ENCODE measurements around the gene EYS.
"Not testable (repeated sequence)": the region's sequence is repeated elsewhere in the genome, so short reads cannot be mapped to it uniquely, and the experiment has no call there.

Gene EYS

DNA sequence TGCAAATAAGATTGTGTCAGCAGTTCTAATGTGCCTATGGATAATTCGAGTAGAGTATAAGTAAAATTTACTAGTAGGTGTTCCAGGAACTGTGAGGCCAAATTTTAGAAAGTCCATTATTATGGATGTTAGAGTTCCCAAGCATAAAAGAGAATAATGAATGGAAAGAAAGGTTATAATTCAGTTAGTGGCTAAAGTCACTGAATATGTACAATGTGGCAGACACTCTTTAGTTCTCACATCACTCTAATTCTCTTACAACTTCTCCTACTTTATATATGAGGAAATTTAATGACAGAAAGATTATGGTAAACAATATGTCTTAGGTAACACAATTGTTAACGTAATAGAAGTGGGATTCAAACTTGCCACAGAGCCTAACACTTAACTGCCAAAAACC is 75.3 kb downstream of the EYS start:
- no peak for DNase-seq

DNA sequence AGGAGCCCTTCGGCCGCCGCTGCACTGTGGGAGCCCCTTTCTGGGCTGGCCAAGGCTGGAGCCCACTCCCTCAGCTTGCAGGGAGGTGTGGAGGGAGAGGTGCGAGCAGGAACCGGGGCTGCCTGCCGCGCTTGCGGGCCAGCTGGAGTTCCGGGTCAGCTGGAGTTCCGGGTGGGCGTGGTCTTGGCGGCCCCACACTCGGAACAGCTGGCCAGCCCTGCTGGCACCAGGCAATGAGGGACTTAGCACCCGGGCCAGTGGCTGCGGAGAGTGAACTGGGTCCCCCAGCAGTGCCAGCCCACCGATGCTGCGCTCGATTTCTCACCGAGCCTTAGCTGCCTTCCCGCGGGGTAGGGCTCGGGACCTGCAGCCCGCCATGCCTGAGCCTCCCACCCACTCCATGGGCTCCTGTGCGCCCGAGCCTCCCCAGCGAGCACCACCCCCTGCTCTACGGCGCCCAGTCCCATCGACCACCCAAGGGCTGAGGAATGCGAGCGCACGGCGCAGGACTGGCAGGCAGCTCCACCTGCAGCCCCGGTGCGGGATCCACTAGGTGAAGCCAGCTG is 79.5 kb downstream of the EYS start:
- DNase-seq, result not testable (repeated sequence)

DNA sequence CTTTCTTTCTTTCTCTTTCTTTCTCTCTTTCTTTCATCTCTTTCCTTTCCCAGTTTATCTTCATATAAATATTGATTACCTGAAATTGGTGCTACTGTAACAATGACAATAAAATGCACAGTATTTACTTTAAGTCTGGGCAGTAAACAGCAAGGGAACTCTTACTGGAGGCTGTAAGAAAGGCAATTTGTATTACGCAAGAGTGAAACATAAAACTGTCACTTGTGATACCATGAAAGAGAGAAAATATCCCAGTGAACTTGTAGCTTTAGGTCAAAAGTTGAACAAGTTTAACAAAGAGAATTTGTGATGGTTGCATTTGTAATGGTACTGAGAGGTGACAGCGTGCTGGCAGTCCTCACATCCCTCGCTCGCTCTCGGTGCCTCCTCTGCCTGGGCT is 80.0 kb downstream of the EYS start:
- no peak for DNase-seq

DNA sequence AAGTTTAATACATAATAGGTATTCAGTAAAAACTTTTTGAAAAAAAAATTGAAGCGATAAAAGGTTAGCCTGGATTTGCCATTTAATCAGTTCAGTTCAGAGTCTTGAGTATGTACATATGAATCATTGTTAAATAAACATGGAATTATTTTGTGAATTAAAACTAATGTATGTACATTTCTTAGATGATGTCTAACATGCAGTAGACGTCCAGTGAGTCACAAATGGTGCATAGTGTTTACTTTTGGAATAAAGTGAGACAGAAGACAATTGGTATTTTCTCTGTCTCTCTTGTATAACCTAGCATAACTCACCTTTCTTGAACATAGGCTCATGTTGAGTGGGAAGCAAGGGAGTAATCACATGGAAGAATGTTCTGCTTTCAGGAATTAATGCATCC is 83.5 kb downstream of the EYS start:
- DNase-seq, result no peak

DNA sequence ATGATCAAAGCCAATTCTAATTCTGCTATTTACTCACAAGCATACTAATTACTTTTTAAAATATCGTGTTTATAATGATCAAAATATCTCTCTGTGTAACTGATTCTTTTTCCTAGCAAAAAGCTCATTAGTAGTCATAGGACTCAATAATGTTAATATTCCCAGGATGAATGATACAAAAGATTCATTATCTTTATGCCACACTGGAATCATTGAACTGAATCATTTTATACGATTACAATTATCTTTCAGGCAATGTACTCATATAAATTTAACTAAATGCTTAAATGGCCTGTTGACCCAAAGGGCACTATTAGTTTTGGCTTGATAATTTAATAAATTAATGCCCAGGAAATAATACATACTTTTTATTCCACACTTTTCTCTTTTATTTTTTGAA is 96.3 kb downstream of the EYS start:
- DNase-seq, result no peak

DNA sequence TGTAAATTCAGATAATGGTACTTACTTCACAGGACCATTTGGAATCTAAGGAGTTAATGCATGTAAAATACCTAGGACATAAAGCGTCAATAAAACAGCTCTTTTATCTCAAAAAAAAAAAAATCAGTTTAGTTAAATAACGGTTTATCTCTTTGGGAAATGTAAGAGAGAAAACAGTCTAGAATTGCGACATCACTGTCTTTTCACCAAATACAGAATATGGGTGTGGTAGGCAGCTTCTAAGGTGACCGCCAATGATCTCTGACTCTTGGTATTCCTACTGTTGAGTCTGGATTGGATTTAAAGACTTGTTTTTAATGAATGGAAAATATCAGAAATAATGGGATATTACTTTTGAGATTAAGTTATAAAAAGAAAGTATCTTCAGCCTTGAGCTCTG is 111.5 kb downstream of the EYS start:
- no peak for DNase-seq

DNA sequence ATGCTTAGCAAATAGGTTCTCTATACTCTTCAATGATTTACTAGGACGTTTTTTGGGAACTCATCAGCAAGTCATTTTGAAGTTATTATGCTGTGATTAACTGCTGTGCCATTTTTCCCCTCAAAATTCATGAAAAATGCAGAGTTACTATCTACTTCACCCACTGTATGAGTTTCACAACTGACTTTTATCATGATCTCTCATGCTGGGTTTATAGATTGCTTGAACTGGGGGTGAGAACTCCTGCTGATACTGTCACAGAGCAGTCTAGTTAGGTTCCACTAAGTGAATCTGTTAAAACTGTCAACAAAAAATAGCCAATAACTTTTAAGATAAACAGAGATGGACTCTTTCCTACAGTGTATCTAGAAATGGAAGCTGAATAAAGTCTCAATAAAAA is 136.7 kb downstream of the EYS start:
- DNase-seq, result no peak

DNA sequence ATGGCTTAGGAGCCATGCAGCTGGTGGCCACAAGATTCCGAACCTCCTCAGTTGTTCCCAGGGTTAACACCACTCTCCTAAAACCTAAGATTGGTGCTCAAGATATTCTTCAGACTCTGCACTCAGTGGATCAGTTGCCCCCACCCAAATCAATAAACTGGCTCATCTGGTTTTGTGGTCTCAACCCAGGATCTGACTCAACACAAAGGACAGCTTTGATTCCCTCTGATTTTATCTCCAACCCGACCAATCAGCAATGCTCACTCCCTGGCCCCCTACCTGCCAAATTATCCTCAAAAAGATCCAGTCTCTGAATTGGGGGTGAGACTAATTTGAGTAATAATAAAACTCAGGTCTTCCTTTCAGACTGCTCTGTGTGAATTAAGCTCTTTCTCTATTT is 137.5 kb downstream of the EYS start:
- DNase-seq, result no peak

DNA sequence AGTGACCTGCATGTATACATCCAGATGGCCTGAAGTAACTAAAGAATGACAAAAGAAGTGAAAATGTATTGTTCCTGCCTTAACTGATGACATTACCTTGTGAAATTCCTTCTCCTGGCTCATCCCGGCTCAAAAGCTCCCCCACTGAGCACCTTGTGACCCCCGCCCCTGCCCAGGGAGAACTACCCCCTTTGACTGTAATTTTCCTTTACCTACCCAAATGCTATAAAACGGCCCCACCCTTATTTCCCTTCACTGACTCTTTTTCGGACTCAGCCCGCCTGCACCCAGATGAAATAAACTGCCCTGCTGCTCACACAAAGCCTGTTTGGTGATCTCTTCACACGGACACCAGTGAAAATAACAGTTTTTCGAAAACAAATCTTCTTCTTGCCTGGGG is 138.0 kb downstream of the EYS start:
- DNase-seq, result not testable (repeated sequence)

DNA sequence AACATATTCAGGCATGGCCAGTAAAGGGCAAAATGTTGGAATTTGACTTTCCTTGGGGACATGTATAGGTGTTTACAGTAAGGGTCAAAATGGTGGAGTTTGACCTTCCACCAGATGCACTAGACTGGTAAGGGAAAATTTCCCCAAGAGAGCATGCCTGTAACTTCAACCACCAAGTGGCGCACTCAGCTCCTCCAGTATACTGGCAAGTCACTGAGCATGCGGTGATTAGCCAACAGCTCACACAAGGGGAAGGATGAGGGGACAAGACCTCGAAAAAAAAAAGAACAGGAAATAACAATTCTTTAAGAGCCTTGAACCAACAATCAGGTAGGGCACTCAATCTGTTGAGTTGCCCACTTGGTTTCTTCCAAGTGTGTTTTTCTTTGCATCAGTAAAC is 140.9 kb downstream of the EYS start:
- no peak for DNase-seq

DNA sequence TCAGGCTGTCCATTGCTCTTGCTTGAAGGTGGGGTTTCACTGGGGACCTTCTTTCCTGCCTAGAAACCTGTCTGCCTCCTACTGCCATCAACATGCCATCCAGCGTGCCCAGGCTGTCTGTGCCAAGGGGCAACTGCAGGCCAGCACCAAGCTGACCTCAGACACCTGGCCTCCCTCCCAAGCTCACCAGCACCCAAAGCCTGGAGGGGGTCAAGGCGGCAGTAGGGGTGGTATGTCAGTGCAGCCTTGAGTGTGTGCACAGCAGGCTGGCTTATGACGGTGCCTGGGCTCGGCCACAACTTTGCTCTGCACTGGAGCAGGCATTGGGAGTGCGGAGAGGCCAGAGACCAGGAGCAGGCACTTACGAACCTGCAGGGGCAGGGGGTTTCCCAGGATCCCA is 149.0 kb downstream of the EYS start:
- no peak for DNase-seq

DNA sequence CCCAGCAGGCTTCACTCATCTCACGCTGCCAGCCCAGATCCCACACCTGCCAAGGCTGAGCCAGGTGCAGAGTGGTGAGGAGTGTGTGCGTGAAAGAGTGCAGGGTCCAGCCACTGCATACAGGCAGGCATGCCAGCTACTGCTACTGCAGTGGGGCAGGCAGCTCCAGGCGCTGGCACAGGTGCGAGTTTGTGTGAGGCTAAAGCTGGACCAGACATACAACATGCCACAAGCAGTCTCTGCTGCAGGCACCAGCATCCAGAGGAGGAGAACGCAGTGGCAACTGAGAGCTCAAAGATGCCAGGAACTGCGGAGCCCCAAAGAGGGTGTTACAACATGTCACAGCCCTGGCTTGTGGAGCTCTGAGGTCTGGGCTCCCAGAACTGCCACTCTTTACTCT is 149.8 kb downstream of the EYS start:
- peak; percentile 34 for DNase-seq

DNA sequence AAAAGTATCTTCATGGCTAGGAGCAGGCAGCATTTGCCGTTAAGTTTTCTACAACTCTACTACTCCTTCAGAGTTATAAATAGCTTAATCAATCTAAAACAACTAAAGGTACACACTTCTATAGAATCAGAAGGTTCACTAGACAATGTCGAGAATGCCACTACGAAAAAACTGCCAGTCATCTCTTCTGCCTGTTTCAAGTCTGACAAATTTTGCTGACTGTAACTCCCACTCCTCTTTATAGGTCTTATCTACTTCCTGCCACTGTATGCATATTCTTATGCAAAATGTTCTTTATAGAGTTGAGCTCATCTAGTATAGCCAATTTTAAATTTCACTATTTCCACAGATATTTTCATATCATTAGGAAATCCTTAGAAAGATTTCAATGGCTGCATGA is 160.1 kb downstream of the EYS start:
- DNase-seq, result no peak

DNA sequence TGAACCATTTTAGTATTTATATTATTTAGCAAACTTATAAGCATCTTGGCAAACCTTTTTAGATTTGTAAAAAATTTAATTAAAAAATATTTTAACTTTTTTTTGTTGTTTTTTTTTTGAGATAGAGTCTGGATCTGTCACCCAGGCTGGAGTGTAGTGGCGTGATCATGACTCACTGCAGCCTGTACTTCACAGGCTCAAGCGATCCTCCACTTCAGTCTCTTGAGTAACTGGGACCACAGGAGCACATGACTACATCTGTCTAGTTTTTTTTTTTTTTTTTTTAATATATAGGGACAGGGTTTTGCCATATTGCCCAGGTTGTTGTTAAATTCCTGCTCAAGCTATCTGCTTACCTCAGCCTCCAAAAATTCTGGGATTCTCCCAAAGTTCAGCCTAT is 161.1 kb downstream of the EYS start:
- no peak for DNase-seq

DNA sequence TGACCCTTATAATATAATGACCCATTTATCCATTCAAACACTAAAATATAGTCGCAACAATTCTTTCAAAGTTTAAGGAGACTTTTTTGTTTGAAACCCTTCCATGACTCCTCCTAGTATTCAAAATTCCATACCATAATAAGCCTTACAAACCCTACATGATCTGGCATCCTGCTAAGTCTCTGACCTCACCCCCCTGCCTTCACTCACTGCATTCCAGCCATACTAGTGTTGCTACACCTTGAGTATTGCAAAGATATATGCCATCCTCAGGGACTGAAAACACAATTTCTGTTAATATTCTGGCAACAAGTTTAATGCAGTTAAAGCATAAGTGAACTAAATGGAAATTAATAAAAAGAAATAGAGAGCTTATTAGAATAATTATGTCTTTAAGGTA is 168.4 kb downstream of the EYS start:
- no peak for DNase-seq

DNA sequence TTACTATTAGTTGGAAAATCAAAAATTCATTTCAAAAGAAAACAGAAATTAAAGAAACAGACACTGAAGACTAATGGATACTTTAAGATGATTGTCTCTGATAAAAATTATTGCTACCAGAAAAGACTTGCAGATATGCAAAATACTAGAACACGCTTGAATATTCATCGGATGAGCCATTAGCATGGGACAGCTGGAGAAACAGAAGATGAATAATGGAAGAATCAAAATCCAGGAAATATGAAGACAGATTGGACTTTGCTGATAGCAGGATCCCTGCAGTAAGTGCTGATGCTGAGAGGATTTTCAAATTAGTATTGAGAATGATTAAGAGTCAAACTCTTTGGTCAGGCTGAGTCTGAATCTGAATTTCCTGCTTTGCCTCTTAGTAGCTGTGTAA is 169.4 kb downstream of the EYS start:
- DNase-seq, result no peak

DNA sequence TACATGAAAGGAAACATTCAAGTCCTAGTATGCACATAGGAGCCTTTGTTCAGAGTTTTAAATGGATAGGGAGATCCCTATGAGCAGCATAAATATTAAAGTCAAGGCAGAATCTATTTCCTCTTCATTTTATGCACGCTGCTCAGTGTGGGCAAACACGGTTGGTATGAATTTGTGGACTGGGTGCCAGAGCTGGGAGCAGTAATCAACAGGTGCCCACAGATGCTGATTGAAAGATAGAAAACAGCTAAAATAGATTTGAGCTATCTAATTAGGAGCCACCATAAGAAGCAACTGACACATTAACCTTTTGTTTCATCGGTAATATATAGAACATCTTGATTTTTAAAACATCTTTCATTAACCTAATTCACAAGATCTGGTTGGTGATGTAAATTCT is 175.5 kb downstream of the EYS start:
- DNase-seq, result no peak

DNA sequence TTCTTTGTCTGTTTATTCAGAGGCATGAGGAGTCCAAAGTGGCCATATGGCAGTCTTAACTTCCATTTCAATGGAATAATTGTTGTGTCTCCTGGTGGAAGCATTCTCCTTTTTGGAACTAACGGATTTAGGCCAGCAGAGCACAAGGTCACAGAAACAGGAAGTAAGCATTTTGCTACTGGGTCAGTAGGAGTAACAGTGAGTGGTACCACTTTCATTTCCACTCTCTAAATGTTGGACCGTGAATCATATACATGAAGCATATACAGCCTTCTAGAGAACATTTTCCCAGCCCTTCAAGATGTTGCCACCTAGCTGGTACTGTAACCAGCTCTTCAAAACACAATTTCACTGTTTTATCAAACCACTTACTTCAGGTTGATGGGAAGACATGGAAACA is 182.8 kb downstream of the EYS start:
- no peak for DNase-seq

DNA sequence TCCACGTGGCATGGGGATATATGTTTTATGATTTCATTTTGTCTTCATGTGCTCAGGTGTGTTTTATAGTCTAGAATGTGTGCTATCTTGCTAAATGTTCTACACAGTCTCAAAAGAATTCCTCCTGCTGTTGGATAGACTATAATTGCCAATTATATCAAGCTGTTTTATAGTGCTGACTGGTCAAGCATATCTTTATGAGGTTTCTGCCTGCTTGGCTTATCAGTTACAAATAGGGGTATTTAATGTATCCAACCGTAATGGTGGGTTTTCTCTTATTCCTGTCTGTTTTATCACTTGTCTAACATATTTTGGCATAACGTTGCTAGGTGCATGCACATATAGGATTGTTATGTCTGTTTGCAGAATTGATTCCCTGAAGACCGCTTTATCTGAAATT is 201.3 kb downstream of the EYS start:
- no peak for DNase-seq

DNA sequence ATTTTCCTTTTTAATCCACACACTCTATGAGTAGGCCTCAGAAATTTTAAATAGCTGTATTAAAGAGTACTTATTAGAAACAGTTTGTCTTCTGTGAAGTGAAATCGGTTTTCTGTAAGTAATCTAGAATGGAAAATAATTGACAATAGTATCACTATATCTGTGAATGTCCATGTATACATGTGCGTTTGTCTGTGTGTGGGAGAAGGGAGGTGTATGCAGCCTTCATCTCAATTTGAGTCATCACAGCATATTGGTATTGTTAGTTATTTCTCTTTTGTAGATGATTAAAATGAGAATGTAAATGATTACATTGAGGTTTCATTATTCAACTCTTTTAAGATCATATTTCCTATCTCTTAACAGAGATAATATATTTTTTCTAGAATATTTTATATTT is 206.0 kb downstream of the EYS start:
- DNase-seq, result no peak

DNA sequence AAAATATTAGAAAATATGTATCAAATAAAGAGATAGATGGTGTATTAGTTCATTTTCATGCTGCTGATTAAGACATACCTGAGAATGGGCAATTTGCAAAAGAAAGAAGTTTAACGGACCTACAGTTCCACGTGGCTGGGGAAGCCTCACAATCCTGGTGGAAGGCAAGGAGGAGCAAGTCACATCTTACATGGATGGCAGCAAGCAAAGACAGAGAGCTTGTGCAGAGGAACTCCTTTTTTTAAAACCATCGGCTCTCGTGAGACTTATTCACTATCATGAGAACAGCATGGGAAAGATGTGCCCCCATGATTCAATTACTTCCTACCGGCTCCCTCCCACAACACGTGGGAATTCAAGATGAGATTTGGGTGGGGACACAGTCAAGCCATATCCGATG is 223.4 kb downstream of the EYS start:
- DNase-seq, result not testable (repeated sequence)

DNA sequence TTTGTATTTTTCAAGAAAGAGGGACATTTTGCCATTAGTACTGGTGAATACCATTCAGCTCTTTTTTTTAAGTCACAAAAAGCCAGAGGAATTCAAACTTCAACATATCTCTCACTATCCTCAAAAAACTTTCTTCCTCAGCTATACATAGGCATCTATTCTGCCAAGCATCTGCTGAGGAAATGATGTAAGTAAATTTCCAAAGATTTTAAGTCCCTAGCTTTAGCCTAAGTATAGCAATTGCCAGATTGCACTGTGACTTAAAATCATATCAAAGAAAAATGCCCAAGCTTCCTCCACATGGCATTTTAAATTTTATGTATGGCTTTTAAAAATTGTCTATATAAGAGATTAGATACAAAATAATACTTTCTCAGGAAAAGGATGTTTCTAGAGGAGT is 237.4 kb downstream of the EYS start:
- DNase-seq, result no peak

DNA sequence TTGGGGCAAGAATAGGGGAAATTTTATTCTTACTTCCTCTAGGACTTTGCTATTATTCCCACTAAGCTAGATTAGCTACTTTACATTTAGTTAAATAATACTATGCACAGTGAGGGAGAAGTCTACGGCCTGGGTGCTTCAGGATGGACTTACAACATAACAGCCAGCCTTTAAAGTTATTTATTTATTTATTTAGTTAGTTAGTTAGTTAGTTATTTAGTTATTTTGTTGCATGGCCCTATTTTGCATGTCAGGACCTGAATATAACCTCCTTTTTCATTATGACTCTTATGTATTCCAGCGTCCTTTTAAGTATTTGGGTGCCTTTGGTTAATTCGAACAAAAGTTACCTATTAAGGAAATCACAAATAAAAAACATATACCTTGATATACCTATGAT is 238.7 kb downstream of the EYS start:
- no peak for DNase-seq

DNA sequence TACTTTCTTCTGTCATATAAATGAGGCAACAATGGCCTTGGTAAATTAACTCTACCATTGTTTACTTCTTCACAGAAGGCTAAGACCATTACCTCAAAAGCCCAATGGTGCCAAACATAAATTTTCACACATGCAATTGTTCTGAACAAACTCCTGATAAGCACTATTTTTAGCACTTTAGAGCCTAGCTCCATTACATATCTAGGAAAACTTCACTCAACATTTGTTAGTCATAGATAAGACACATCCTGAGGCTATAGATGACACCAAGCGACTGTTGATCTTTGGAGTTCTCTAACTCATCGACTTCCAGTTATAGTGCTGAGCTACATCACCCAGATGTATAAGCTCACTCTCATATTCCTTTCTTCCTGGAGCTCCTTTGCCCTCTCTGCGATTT is 245.9 kb downstream of the EYS start:
- no peak for DNase-seq

DNA sequence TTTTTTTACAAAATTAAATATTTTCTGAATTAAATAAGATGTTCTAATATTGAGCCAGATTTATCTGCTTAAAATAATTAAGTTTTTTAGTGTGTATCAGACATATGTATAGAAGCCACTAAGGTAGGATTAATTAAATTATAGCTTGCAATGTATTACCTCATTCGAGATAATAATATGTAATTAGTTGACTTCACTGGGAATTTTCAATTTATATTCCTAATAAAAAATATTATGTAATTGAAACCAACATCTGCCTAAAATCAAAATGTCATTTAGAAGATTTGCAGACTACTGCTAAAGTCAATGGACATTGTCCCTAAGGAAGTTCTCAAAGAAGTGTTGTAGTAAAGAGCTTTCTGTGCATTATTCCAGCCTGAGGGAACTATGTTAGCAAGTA is 254.7 kb downstream of the EYS start:
- no peak for DNase-seq

DNA sequence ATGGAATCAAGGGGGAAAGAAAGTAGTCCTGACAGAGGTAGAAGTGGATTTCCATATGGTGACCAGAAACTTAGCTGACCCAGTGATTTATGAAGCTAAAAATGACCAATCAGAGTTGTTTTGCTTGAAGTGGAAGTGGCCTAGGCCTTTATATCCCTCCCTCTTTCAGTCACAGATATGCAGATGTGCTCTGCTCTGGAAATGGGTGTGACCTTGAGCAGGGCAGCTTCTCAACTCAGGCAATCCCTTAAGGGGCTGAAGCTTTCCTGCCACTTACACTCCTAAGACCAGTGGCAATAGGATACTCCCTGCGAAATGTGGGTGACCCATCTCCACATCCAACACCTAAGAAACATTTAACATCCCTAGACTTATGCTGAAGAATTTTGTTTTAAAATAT is 256.6 kb downstream of the EYS start:
- no peak for DNase-seq
